Measurements from ENCODE around the gene ARL16.

ARL16 gene

GRCh38 chr17:81700353-81701287 lies 17.0 kb upstream of the ARL16 start:
- no peak overlapping the region for H3K4me3 ChIP-seq (ENCODE audit: low read depth, low read length)
- no peak for DNase-seq (ENCODE audit: low read depth)

- DNase-seq (ENCODE audit: low read depth), result no peak
- H3K4me3 ChIP-seq (ENCODE audit: low read depth, low read length), result no peak overlapping the region
These were observed 13.9 kb upstream of the ARL16 start for GRCh38 chr17:81697261-81698044.

DNA sequence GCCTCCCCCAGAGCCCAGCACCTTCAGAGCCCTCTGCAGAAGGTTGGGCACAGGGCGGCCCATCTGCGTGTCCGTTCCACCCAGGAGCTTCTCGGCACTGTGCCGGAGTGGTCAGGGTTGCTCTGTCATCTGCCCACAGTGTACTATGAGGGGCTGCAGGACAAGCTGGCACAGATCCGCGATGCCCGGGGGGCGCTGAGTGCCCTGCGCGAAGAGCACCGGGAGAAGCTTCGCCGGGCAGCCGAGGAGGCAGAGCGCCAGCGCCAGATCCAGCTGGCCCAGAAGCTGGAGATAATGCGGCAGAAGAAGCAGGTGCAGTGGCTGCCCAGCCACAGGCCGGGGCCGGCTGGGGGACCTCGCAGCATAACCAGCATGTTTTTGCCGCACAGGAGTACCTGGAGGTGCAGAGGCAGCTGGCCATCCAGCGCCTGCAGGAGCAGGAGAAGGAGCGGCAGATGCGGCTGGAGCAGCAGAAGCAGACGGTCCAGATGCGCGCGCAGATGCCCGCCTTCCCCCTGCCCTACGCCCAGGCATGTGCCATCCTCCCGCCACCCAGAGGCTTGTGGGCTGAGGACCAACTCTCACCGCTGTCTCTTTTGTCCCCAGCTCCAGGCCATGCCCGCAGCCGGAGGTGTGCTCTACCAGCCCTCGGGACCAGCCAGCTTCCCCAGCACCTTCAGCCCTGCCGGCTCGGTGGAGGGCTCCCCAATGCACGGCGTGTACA lies 12.8 kb upstream of the ARL16 start:
- no peak overlapping the region for H3K4me3 ChIP-seq (ENCODE audit: low read depth, low read length)
- DNase-seq (ENCODE audit: low read depth), result no peak

- no peak overlapping the region for H3K4me3 ChIP-seq (ENCODE audit: low read depth, low read length)
- DNase-seq (ENCODE audit: low read depth), result no peak
These were observed 12.2 kb upstream of the ARL16 start for GRCh38 chr17:81695801-81696200.

DNA sequence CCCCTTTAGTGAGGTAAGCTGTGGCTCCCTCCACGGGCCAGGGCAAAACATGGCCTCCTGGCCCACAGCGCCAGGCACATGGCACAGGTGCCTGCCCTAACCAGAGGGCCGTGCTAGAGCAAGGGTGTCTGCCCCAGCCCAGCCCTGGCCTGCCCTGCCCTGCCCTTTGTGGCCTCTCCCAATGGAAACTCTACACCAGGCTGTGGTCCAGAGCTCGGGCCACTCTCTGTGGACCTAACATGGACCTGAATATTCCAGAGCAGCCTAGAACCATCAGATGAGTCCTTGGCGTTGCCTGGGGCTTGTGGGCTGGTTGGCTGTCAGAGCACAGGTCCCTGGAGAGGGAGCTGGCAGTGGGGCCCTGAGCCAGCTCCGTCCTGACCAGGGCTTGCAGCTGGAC lies 11.6 kb upstream of the ARL16 start:
- DNase-seq (ENCODE audit: low read depth), result no peak
- no peak overlapping the region for H3K4me3 ChIP-seq (ENCODE audit: low read depth, low read length)

DNA sequence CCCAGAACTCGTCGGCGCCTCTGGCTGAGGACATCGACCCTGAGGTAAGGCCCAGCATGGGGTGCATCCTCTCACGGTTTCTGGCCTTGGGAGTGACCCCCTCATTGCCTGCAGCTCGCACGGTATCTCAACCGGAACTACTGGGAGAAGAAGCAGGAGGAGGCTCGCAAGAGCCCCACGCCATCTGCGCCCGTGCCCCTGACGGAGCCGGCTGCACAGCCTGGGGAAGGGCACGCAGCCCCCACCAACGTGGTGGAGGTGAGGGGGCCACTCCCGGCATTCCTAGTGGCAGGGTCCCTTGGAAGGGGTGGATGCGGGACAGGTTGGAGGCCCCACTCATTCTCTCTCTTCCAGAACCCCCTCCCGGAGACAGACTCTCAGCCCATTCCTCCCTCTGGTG lies 11.2 kb upstream of the ARL16 start:
- DNase-seq (ENCODE audit: low read depth), result no peak
- H3K4me3 ChIP-seq (ENCODE audit: low read depth, low read length), result no peak overlapping the region

GRCh38 chr17:81693509-81694210 lies 10.1 kb upstream of the ARL16 start:
- DNase-seq (ENCODE audit: low read depth), result no peak
- no peak overlapping the region for H3K4me3 ChIP-seq (ENCODE audit: low read depth, low read length)

DNA sequence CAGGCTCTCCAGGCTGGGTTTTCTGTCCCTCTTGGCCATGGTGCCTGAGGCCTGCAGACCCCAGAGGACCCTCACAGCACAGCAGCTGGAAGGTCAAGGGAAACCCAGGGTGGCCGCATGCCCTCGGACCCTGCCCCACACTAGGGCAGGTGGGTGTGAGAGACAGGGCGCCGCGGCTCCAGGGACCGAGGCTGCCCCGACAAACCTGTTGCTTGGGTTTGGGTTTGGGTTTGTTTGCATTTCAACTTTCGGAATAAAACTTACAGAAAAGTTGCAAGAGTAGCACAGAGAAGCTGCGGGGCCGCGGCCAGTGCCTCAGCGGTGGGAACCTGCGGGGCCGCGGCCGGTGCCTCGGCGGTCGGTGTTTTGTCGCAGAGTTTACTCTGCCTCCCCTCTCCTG lies 8.0 kb upstream of the ARL16 start:
- H3K4me3 ChIP-seq (ENCODE audit: low read depth, low read length), result no peak overlapping the region
- no peak for DNase-seq (ENCODE audit: low read depth)

GRCh38 chr17:81691196-81691595 lies 7.6 kb upstream of the ARL16 start:
- H3K4me3 ChIP-seq (ENCODE audit: low read depth, low read length), result no peak overlapping the region
- no peak for DNase-seq (ENCODE audit: low read depth)

DNA sequence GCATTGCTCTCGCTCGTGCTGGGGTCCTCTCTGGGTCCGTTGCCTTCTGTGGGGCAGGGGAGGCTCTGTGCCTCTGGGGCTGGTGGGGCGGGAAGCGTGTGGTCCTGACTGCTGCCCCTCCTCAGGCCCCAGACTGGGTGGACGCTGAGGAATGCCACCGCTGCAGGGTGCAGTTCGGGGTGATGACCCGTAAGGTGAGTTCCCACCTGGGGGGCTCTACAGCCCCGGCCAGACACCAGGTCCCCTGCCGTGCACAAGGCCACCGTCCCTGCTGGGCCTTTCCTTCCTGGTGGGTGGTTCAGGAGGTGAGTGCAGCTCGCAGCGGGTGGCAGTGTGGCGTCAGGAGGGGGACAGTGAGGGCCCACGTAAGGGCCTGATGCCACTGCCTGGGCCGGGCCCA lies 7.0 kb upstream of the ARL16 start:
- H3K4me3 ChIP-seq (ENCODE audit: low read depth, low read length), result no peak overlapping the region
- DNase-seq (ENCODE audit: low read depth), result no peak

DNA sequence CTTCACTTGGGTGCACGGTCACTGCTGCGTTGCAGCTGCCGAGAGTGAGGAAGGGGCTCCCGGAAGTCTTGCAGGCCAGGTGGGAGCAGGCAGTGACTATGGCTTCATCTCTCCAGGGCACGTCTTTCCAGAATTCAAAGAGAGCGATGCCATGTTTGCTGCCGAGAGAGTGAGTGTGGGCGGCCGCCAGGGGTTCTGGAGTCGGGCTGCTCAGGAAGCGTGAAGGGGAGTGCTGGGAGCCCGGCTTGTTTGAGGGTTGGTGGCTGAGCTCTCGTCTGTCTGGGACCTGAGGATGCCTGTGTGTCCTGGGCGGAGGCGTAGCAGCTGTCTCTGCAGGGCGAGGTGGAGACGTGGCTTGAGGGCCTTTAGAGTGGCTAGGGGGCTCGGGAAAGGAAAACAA lies 6.5 kb upstream of the ARL16 start:
- DNase-seq (ENCODE audit: low read depth), result no peak
- no peak overlapping the region for H3K4me3 ChIP-seq (ENCODE audit: low read depth, low read length)

- no peak for DNase-seq (ENCODE audit: low read depth)
- no peak overlapping the region for H3K4me3 ChIP-seq (ENCODE audit: low read depth, low read length)
These were observed 5.0 kb upstream of the ARL16 start for GRCh38 chr17:81688616-81689015.

- no peak for DNase-seq (ENCODE audit: low read depth)
- H3K4me3 ChIP-seq (ENCODE audit: low read depth, low read length), result no peak overlapping the region
These were observed 4.4 kb upstream of the ARL16 start for GRCh38 chr17:81687770-81688541.

GRCh38 chr17:81686614-81687013 lies 3.0 kb upstream of the ARL16 start:
- DNase-seq (ENCODE audit: low read depth), result no peak
- no peak overlapping the region for H3K4me3 ChIP-seq (ENCODE audit: low read depth, low read length)

DNA sequence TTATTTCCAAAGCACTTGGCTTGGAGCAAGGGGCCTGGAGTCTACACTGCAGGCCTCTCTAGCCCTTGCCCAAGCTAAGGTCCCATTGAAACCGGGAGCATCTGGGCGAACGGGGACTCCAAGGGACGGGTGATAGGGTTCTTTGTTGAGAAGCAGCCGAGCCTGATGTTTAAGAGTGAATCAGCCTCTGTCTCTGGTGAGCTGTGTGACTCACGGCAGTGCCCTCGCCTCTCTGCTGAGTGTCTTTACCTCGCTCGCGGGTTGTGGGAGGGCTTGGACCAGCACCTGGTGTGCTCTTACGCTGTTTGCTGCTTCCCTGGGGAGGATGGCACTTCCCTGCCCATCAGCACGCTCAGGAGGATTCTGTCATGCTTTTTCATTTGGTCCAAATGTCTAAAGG lies 1.5 kb upstream of the ARL16 start:
- peak overlapping the region; percentile 97 for H3K4me3 ChIP-seq (ENCODE audit: low read depth, low read length)
- DNase-seq (ENCODE audit: low read depth), result peak; percentile 36

- H3K4me3 ChIP-seq (ENCODE audit: low read depth, low read length), result peak overlapping the region; percentile 97
- DNase-seq (ENCODE audit: low read depth), result peak; percentile 60
These were observed 880 bp upstream of the ARL16 start for GRCh38 chr17:81684442-81684911.

DNA sequence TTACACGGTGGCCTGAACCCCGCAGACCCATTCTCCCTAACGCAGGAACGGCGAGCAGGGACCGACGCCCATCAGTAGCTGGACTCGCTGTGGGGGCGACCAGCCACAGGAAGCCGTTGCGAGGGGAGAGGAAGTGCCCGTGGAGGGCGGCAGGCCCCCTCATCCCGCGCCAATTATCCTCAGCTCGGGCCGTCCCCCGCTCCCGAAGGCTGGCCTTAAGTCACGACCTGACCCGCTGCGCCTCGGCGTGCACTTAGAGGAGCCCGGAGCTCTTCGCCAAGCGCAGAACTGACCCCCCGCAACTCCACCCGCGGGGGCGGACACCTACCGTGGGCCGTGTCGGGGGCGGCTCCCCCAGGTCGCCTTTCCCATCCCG lies 401 bp downstream of the ARL16 start:
- no peak for DNase-seq (ENCODE audit: low read depth)
- H3K4me3 ChIP-seq (ENCODE audit: low read depth, low read length), result peak overlapping the region; percentile 97

- peak overlapping the region; percentile 97 for H3K4me3 ChIP-seq (ENCODE audit: low read depth, low read length)
- DNase-seq (ENCODE audit: low read depth), result no peak
These were observed 911 bp downstream of the ARL16 start for GRCh38 chr17:81682565-81683207.

Measured in skeletal muscle cell (primary cell).